ENCODE results near the gene GSDME.
A peak's percentile ranks its signal among the peaks of the same experiment; 100 is the strongest.

Gene GSDME

GRCh38 chr7:24718977-24719491 is 38.2 kb downstream of the GSDME start:
- DNase-seq = peak; percentile 93

GRCh38 chr7:24718431-24718831 is 38.8 kb downstream of the GSDME start:
- peak; percentile 30 for DNase-seq

GRCh38 chr7:24717694-24718320 is 39.5 kb downstream of the GSDME start:
- DNase-seq = no peak

GRCh38 chr7:24717247-24717622 is 40.0 kb downstream of the GSDME start:
- no peak for DNase-seq

- DNase-seq = no peak
Measured at GRCh38 chr7:24716480-24717246, 40.6 kb downstream of the GSDME start.

GRCh38 chr7:24715661-24716479 is 41.4 kb downstream of the GSDME start:
- peak; percentile 21 for DNase-seq

- DNase-seq = no peak
Measured at GRCh38 chr7:24715171-24715570, 42.1 kb downstream of the GSDME start.

GRCh38 chr7:24714676-24715010 is 42.6 kb downstream of the GSDME start:
- no peak for DNase-seq

- DNase-seq = no peak
Measured at GRCh38 chr7:24713850-24714675, 43.2 kb downstream of the GSDME start.

- DNase-seq = no peak
Measured at GRCh38 chr7:24713039-24713793, 44.0 kb downstream of the GSDME start.

- no peak for DNase-seq
Measured at GRCh38 chr7:24709585-24710360, 47.5 kb downstream of the GSDME start.

GRCh38 chr7:24709051-24709450 is 48.2 kb downstream of the GSDME start:
- DNase-seq = no peak

- DNase-seq = no peak
Measured at GRCh38 chr7:24707988-24708615, 49.2 kb downstream of the GSDME start.

GRCh38 chr7:24706211-24707170 is 50.8 kb downstream of the GSDME start:
- no peak for DNase-seq

- no peak for DNase-seq
Measured at GRCh38 chr7:24705461-24705954, 51.8 kb downstream of the GSDME start.

GRCh38 chr7:24704311-24704710 is 53.0 kb downstream of the GSDME start:
- DNase-seq = no peak

GRCh38 chr7:24703296-24703695 is 54.0 kb downstream of the GSDME start:
- no peak for DNase-seq

- no peak for DNase-seq
Measured at GRCh38 chr7:24702755-24703154, 54.5 kb downstream of the GSDME start.

Measured in NCI-H1436 treated with DMSO at 0.1 percent for 48 hours (cell line).